Spinal cord (tissue), 10 donors: Measurements from ENCODE around the gene LEMD1. TPM values are rescaled to one million over a fixed set of nuclear protein-coding genes. Genes with fewer than 3 reads are reported as not detected.

Experiments used
- DNase-seq, 6 donors: peaks; one replicate each; pipeline versions ENCODE4 v3.0.0 to v3.0.0-alpha.2; 2013 to 2015; ENCODE audit warnings: low spot score in 6 of 6, low read depth in 4 of 6
- H3K27ac ChIP-seq: one replicate; pipeline ENCODE4 v1.5.1; 2013; ENCODE audit warnings: low read depth, low read length, control low read depth
- H3K27me3 ChIP-seq: one replicate; pipeline ENCODE4 v1.6.1; 2013; ENCODE audit warnings: low read length; ENCODE audit not compliant: control insufficient read depth, insufficient read depth
- H3K36me3 ChIP-seq: one replicate; pipeline ENCODE4 v1.6.1; 2013; ENCODE audit warnings: low read length; ENCODE audit not compliant: control insufficient read depth, insufficient read depth
- H3K4me1 ChIP-seq: one replicate; pipeline ENCODE4 v1.6.1; 2013; ENCODE audit warnings: low read length; ENCODE audit not compliant: control insufficient read depth, insufficient read depth
- H3K4me3 ChIP-seq: one replicate; pipeline ENCODE4 v1.5.1; 2013; ENCODE audit warnings: low read depth, low read length, control low read depth
- H3K9me3 ChIP-seq: one replicate; pipeline ENCODE4 v1.6.1; 2013; ENCODE audit warnings: low read length; ENCODE audit not compliant: control insufficient read depth, insufficient read depth
- WGBS: methylation state at CpG from one replicate; pipeline ENCODE4 v1.1.5; 2013; ENCODE audit warnings: missing lambda C conversion rate; ENCODE audit not compliant: insufficient coverage; 5-methylcytosine and 5-hydroxymethylcytosine counted together
- polyA plus RNA-seq, 2 donors: library from polyadenylated mRNA; unstranded; fragments of 120-200 nt; gene quantifications; one replicate each; pipeline ENCODE4 v1.2.1, GENCODE V29; 2013; ENCODE audit not compliant: insufficient read length in 2 of 2
- total RNA-seq, 2 donors: library from RNA; depleted of rRNA in 1 of 2; stranded (reverse); fragments of 120-200 nt in 1 of 2; fragments of >200 nt in 1 of 2; gene quantifications; one replicate each; pipeline versions ENCODE4 v1.2.3 to v1.2.4, GENCODE V29; 2013 to 2014
- donor health status: healthy.

The LEMD1 gene
- total and polyA plus RNA-seq, 4 donors, result 0.99 to 7.2 (median 3.3) TPM

DNA sequence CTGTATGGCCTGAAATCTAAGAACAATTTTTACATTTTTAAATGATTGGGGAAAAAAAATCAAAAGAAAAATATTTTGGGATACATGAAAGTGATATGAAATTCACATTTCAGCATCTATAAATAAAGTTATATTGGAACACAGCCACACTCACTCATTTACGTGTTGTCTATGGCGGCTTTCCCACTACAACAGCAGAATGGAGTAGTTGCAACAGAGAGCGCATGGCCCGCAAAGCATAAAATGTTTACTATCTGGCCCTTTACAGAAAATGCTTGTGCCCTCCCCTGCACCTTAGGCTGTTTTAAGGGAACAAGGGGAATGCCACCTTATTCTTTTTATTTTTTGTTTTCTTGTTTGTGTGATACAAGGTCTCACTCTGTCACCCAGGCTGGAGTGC lies 68.7 kb downstream of the LEMD1 start:
- H3K27me3 ChIP-seq, result no peaks in the 10 kb centered on the region
- H3K4me3 ChIP-seq, result no peak overlapping the region
- no CpG with 5 or more reads among the region's 4 CpGs for WGBS
- H3K27ac ChIP-seq, result no peak overlapping the region
- H3K9me3 ChIP-seq, result no peaks in the 10 kb centered on the region
- H3K36me3 ChIP-seq, result peaks cover 4% of the 10 kb centered on the region
- H3K4me1 ChIP-seq, result peaks cover 60% of the 10 kb centered on the region
- DNase-seq, result peak in 1 of 6 donors; percentile 80

DNA sequence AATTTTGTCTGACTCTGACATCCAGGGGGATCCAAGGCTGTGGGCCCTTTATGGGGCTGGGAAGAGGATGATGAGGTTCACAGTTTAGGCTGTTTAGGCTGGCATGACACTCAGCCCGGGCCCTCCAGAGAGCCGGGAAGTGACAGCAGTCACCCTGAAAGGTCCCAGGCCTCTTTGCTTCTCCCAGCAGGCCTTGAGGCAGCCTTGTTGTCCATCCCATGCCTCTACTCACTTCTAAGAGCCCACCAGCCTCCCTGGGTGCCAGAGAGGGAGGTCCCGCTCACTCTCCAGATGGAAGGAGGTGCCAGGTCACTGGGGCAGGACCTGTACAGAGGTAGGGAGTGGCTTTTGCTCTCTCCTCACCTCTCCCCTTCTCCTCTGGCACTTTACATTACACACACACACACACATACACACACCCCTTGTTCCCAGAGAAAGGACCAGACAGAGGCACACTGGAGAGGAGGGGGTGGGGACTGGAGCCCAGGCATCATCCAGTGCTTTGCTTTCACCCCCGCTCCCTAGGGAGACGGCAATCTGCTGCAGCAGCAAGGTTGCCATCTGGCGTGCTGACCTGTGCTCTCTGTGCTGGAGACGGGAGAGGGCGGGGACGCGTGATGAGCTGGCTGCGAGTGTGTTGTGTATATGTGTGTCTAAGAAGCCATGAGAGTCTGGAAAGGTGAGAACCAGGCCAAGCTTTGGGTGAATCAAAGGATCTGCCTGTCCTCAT lies 69.7 kb downstream of the LEMD1 start:
- H3K4me1 ChIP-seq, result peaks cover 59% of the 10 kb centered on the region
- peak in 2 of 6 donors; percentile 67 to 88 for DNase-seq
- H3K27me3 ChIP-seq, result no peaks in the 10 kb centered on the region
- WGBS, result 46% methylated on average over 9 of the region's 11 CpGs
- no peak overlapping the region for H3K4me3 ChIP-seq
- no peak overlapping the region for H3K27ac ChIP-seq
- H3K36me3 ChIP-seq, result peaks cover 4% of the 10 kb centered on the region
- H3K9me3 ChIP-seq, result no peaks in the 10 kb centered on the region

- Histone ChIP-seq H3K36me3 (peaks cover 4% of the 10 kb centered on the region), H3K27ac (no peak overlapping the region), H3K4me1 (peaks cover 48% of the 10 kb centered on the region), H3K27me3 (no peaks in the 10 kb centered on the region), H3K4me3 (no peak overlapping the region), H3K9me3 (no peaks in the 10 kb centered on the region)
- WGBS, result 30% methylated on average over 7 of the region's 8 CpGs
- DNase-seq, result peak in 2 of 6 donors; percentile 69 to 87
These were observed 71.1 kb downstream of the LEMD1 start for GRCh38 chr1:205350691-205351141.

- WGBS, result 54% methylated on average over 4 of the region's 4 CpGs
- Histone ChIP-seq H3K9me3 (no peaks in the 10 kb centered on the region), H3K4me1 (peaks cover 46% of the 10 kb centered on the region), H3K27me3 (no peaks in the 10 kb centered on the region), H3K27ac (no peak overlapping the region), H3K4me3 (no peak overlapping the region), H3K36me3 (peaks cover 4% of the 10 kb centered on the region)
- no peak for DNase-seq
These were observed 71.7 kb downstream of the LEMD1 start for GRCh38 chr1:205350124-205350523.

GRCh38 chr1:205348554-205349487 lies 73.0 kb downstream of the LEMD1 start:
- Histone ChIP-seq H3K9me3 (no peaks in the 10 kb centered on the region), H3K4me3 (no peak overlapping the region), H3K36me3 (peaks cover 4% of the 10 kb centered on the region), H3K4me1 (peaks cover 46% of the 10 kb centered on the region), H3K27ac (no peak overlapping the region), H3K27me3 (peaks cover 4% of the 10 kb centered on the region)
- no peak for DNase-seq
- WGBS, result 42% methylated on average over 3 of the region's 5 CpGs

GRCh38 chr1:205346956-205347574 lies 74.8 kb downstream of the LEMD1 start:
- Histone ChIP-seq H3K36me3 (peaks cover 10% of the 10 kb centered on the region), H3K4me1 (peaks cover 46% of the 10 kb centered on the region), H3K9me3 (no peaks in the 10 kb centered on the region), H3K27ac (no peak overlapping the region), H3K4me3 (no peak overlapping the region), H3K27me3 (peaks cover 4% of the 10 kb centered on the region)
- peak in 1 of 6 donors; percentile 90 for DNase-seq
- WGBS, result 69% methylated on average over 6 of the region's 10 CpGs

DNA sequence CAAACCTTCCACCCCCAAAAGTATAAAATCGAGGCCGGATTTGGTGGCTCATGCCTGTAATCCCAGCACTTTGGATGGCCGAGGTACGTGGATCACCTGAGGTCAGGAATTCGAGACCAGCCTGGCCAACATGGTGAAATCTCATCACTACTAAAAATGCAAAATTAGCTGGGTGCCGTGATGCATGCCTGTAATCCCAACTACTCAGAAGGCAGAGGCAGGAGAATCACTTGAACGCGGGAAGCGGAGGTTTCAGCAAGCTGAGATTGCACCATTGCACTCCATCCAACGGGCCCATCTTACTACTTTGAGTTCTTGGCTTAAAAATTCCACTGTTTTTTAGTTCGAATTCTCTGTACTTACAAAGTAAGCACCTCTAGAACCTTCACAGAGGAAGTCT lies 76.1 kb downstream of the LEMD1 start:
- Histone ChIP-seq H3K9me3 (no peaks in the 10 kb centered on the region), H3K27me3 (peaks cover 4% of the 10 kb centered on the region), H3K27ac (no peak overlapping the region), H3K36me3 (peaks cover 10% of the 10 kb centered on the region), H3K4me3 (no peak overlapping the region), H3K4me1 (peaks cover 40% of the 10 kb centered on the region)
- 96% methylated on average over 11 of the region's 11 CpGs for WGBS
- no peak for DNase-seq

- H3K9me3 ChIP-seq, result no peaks in the 10 kb centered on the region
- WGBS, result 7% methylated on average over 55 of the region's 59 CpGs
- peaks cover 4% of the 10 kb centered on the region for H3K27me3 ChIP-seq
- peak in 2 of 6 donors; percentile 78 to 88 for DNase-seq
- peaks cover 13% of the 10 kb centered on the region for H3K36me3 ChIP-seq
- peaks cover 26% of the 10 kb centered on the region for H3K4me1 ChIP-seq
- H3K27ac ChIP-seq, result no peak overlapping the region
- H3K4me3 ChIP-seq, result peak overlapping the region; percentile 48
These were observed 77.6 kb downstream of the LEMD1 start for GRCh38 chr1:205344066-205344928.
